HG02840 (cell line): ENCODE data around the gene GTPBP3.
"Not testable (repeated sequence)": the region's sequence is repeated elsewhere in the genome, so short reads cannot be mapped to it uniquely, and the experiment has no call there.

Experiments used
- ATAC-seq: cut with Tn5 transposase; IDR thresholded peaks from one replicate; pipeline ENCODE4 v1.9.1; 2021; ENCODE audit warnings: mild to moderate bottlenecking, moderate library complexity, moderate number of reproducible peaks; ENCODE audit not compliant: unreplicated experiment, low FRiP score

The GTPBP3 gene

GRCh38 chr19:17336872-17337674 is at the start of gene GTPBP3:
GTPBP3 (plus strand) TSS chr19:17337553; CDS start chr19:17337612, 59 bp downstream.
- peak; percentile 76 for ATAC-seq

- ATAC-seq, result no peak
Measured at GRCh38 chr19:17289489-17289888, 47.9 kb upstream of the GTPBP3 start.

- peak; percentile 66 for ATAC-seq
Measured at GRCh38 chr19:17292301-17293074, 44.9 kb upstream of the GTPBP3 start.

GRCh38 chr19:17293605-17294004 is 43.7 kb upstream of the GTPBP3 start:
- no peak for ATAC-seq

- no peak for ATAC-seq
Measured at GRCh38 chr19:17294051-17294891, 43.1 kb upstream of the GTPBP3 start.

- not testable (repeated sequence) for ATAC-seq
Measured at GRCh38 chr19:17295551-17295950, 41.8 kb upstream of the GTPBP3 start.

- no peak for ATAC-seq
Measured at GRCh38 chr19:17296273-17296672, 41.1 kb upstream of the GTPBP3 start.

GRCh38 chr19:17296976-17297375 is 40.4 kb upstream of the GTPBP3 start:
- ATAC-seq, result no peak

GRCh38 chr19:17300992-17301619 is 36.2 kb upstream of the GTPBP3 start:
- ATAC-seq, result no peak

GRCh38 chr19:17302391-17303166 is 34.8 kb upstream of the GTPBP3 start:
- ATAC-seq, result no peak

- peak; percentile 48 for ATAC-seq
Measured at GRCh38 chr19:17303167-17303939, 34.0 kb upstream of the GTPBP3 start, which contains the start of gene ABHD8. ABHD8 (minus strand) TSS chr19:17303425; CDS start chr19:17301616, 1,809 bp downstream.

- no peak for ATAC-seq
Measured at GRCh38 chr19:17303940-17304267, 33.4 kb upstream of the GTPBP3 start.

GRCh38 chr19:17304386-17305215 is 32.8 kb upstream of the GTPBP3 start:
- ATAC-seq, result no peak

GRCh38 chr19:17305216-17305516 is 32.2 kb upstream of the GTPBP3 start:
- ATAC-seq, result no peak

- peak; percentile 57 for ATAC-seq
Measured at GRCh38 chr19:17305517-17306284, 31.7 kb upstream of the GTPBP3 start, which contains the start of gene MRPL34. MRPL34 (plus strand) TSS chr19:17305872; CDS start chr19:17305893, 21 bp downstream.

GRCh38 chr19:17306285-17306714 is 31.1 kb upstream of the GTPBP3 start:
- ATAC-seq, result no peak

- ATAC-seq, result no peak
Measured at GRCh38 chr19:17307876-17308377, 29.4 kb upstream of the GTPBP3 start.
